Dendritic cell treated with granulocyte-macrophage colony-stimulating factor and Interleukin-4, amounts not matched to agents 40 ng/mL and 50 ng/mL, for 4 days (primary cell): ENCODE results near the gene NFATC2.

ENCODE experiments used
- H3K27ac Mint-ChIP-seq: one replicate; pipeline ENCODE4 v1.8.0; 2022; ENCODE audit warnings: mild to moderate bottlenecking, mixed read lengths
- H3K27me3 Mint-ChIP-seq: one replicate; pipeline ENCODE4 v1.8.0; 2022; ENCODE audit warnings: mild to moderate bottlenecking, mixed read lengths
- H3K36me3 Mint-ChIP-seq: one replicate; pipeline ENCODE4 v1.8.0; 2022; ENCODE audit warnings: low read depth, mixed read lengths
- H3K4me1 Mint-ChIP-seq: one replicate; pipeline ENCODE4 v1.8.0; 2022; ENCODE audit warnings: low read depth, mixed read lengths
- H3K4me3 Mint-ChIP-seq: one replicate; pipeline ENCODE4 v1.8.0; 2022; ENCODE audit warnings: mild to moderate bottlenecking, moderate library complexity, mixed read lengths
- H3K9me3 Mint-ChIP-seq: one replicate; pipeline ENCODE4 v1.8.0; 2022; ENCODE audit warnings: mixed read lengths
- intact Hi-C: fragments of 100-400 bp; cut with micrococcal nuclease; formaldehyde crosslinking; loops from one replicate; pipeline ENCODE4 v1.15.0; 2022

NFATC2 gene

DNA sequence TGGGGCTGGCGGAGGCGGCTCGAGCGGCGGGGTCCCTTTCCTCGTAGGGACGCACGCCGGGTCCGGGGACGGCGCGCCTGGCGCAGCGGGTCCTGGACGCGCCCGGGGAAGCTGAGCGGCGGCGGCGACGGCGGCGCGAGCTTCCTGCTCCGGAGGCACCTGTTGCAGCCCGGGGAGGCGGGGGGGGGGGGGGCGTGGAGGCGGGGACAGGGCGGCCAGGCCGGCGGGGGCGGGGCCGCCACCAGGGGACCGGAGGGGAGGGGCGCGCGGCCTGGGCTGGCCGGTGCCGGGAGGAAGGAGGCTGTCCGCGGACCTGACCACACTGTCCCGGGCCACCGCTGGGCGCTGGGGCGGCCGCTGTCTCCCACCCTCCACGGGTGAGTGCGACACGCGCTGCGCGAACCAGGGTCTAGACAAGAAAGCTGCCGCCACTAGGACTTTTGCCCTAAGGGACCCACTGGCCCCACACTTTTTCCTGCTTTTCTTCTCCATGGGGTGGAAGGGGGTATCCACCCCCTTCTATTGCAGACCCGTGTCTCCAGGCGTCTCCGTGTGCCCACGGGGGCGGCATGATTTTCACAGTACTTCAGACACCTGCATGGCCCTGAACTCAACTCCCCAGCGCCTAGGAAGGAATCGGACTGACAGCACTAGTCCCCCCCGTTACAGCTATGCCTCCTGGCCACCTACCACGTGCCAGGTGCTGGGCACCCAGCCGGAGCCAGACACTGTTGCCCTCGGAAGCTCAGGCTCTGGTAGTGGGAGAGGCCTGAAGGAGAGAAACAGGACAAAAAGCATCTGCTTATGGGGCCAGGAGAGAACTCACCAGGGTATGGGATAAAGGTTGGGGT is at the start of gene NFATC2:
TSS of gene NFATC2 (minus strand) at position 149 of the 851 bp plus-strand sequence. CDS start 220 bp downstream, outside the sequence.
- peaks cover 42% of the 10 kb centered on the region for H3K4me1 Mint-ChIP-seq
- H3K4me3 Mint-ChIP-seq = peak within 1 kb of the TSS; percentile 94
- peak within 1 kb of the TSS; percentile 90 for H3K27ac Mint-ChIP-seq
- peaks cover 58% of the 10 kb centered on the region for H3K27me3 Mint-ChIP-seq
- H3K36me3 Mint-ChIP-seq = peaks cover 12% of the 10 kb centered on the region
- intact Hi-C loops = loop anchor here (5.0 kb wide), 1 partner anchor 40 kb away; no protein-coding TSS in a partner anchor
- peaks cover 4% of the 10 kb centered on the region for H3K9me3 Mint-ChIP-seq

DNA sequence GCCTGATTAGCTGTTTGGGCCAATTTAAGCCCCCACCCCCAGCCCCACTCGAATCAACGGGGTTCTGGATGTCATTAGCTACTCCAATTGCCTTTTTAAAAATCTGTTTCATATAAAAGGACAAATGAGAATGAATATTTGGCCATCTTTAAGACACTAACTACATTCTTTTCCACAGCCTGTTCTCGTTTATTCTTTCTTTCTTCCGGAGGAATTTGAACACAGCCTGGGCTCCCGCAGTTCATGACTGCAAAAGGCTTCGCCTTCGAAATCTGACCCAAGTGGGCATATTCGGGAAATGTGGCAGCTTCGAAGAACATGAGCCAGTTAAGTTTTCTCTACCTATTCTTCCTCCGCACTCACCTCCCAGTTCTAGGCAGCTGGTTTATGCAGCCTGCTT is 49.4 kb upstream of the NFATC2 start:
- no peaks in the 10 kb centered on the region for H3K9me3 Mint-ChIP-seq
- peaks cover 9% of the 10 kb centered on the region for H3K27me3 Mint-ChIP-seq
- intact Hi-C loops = loop anchor here (10.0 kb wide), 1 partner anchor 607 kb away; no protein-coding TSS in a partner anchor
- H3K4me3 Mint-ChIP-seq = no peak overlapping the region
- no peaks in the 10 kb centered on the region for H3K36me3 Mint-ChIP-seq
- H3K27ac Mint-ChIP-seq = no peak overlapping the region
- peaks cover 10% of the 10 kb centered on the region for H3K4me1 Mint-ChIP-seq

DNA sequence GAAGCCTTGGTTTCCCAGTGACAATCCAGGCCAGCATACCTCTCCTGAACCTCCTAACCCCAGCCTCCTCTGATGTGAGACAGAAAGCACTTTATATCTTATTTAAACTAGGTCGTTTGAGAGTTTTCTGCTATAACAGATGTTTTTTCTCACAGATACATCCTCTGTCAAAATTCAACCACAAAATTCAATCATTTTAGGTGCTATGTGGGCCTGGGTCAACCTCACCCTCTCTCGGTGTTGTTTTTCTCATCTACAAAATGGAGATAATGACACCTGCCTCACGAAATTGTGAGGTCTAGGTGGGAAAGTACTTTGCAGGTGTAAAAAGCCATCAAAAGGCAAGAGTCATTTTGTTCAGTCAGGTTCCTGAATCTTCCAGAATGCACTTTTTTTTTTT is 46.2 kb upstream of the NFATC2 start:
- peaks cover 5% of the 10 kb centered on the region for H3K27me3 Mint-ChIP-seq
- intact Hi-C loops = no loop called here
- H3K27ac Mint-ChIP-seq = no peak overlapping the region
- no peaks in the 10 kb centered on the region for H3K36me3 Mint-ChIP-seq
- no peaks in the 10 kb centered on the region for H3K9me3 Mint-ChIP-seq
- H3K4me3 Mint-ChIP-seq = no peak overlapping the region
- H3K4me1 Mint-ChIP-seq = peaks cover 5% of the 10 kb centered on the region

DNA sequence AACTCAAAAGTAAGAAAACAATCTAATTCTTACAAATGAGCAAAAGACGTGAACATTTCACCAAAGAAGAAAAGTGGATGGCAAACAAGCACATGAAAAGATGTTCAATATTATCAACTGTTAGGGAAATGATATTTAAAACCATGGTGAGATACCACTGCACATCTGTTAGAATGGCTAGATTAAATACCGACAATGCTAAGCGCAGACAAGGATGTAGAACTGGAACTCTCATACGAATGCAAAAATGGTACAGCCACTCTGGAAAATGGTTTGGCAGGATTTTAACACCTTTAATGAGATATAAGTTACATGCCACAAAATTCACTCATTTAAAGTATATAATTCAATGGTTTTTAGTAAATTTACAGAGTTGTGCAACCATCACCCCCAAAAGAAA is 44.6 kb upstream of the NFATC2 start:
- no peak overlapping the region for H3K4me3 Mint-ChIP-seq
- no peaks in the 10 kb centered on the region for H3K9me3 Mint-ChIP-seq
- intact Hi-C loops = no loop called here
- no peaks in the 10 kb centered on the region for H3K27me3 Mint-ChIP-seq
- no peaks in the 10 kb centered on the region for H3K36me3 Mint-ChIP-seq
- H3K4me1 Mint-ChIP-seq = peaks cover 5% of the 10 kb centered on the region
- H3K27ac Mint-ChIP-seq = no peak overlapping the region

DNA sequence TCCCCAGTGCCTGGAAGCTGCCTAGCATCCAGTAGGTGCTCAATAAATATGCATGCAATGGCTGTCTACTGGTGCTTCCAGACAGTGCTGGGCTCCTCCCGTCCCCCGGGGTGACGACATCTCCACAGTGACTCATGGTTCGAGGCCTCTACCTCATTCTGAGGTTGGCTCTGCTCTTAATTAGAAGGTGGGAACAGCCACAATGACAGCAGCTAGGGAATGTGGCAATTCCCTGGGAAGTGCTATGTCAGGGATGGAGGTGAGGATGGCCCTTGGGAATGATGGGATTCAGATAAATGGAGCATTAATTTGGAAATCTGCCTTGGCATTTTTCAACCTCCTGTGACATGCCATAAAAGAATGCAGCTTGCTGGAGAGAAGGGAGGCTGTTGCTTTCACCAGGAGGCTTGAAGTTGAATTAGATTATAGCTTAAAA is 43.5 kb upstream of the NFATC2 start:
- no peaks in the 10 kb centered on the region for H3K36me3 Mint-ChIP-seq
- no peak overlapping the region for H3K27ac Mint-ChIP-seq
- intact Hi-C loops = no loop called here
- H3K27me3 Mint-ChIP-seq = peaks cover 2% of the 10 kb centered on the region
- H3K9me3 Mint-ChIP-seq = no peaks in the 10 kb centered on the region
- H3K4me1 Mint-ChIP-seq = peaks cover 5% of the 10 kb centered on the region
- H3K4me3 Mint-ChIP-seq = no peak overlapping the region

DNA sequence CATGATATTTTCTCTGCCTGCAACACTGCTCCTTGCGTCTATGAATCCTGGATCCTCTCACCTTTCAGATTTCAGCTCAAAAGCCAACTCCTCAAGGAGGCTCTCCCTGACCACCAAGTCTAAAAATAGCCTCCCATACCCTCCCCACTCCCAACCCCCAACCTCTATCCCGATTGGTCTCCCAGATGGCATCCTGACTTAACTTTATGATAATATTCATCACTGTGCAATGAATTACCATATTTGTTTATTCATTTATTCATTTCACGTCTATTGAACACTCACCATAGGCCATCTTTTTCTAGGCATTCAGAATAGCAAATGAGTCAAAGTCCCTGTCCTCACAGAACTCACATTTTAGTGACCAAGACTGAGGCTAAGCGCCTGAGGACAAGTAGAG is 42.6 kb upstream of the NFATC2 start:
- H3K27ac Mint-ChIP-seq = no peak overlapping the region
- H3K4me3 Mint-ChIP-seq = no peak overlapping the region
- no peaks in the 10 kb centered on the region for H3K36me3 Mint-ChIP-seq
- peaks cover 5% of the 10 kb centered on the region for H3K4me1 Mint-ChIP-seq
- intact Hi-C loops = no loop called here
- no peaks in the 10 kb centered on the region for H3K9me3 Mint-ChIP-seq
- peaks cover 4% of the 10 kb centered on the region for H3K27me3 Mint-ChIP-seq

DNA sequence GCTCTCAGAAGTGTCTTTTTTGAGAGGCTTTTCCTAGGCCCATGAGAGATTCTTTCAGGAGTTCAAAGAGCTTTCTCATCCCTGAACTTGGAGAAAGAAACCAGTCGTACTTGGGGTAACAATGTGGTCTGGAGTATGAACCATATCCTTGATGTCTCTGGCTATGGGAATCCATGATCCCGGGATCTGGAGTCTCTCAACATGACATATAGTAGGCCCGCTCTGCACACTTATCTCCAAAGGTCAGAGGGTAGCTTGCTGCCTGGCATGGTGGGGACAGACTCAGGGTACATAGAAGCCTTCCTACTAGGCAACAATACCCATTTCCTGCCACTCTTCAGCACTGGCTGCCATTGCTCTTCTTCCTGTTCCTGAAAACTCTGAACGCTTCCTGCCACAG is 42.2 kb upstream of the NFATC2 start:
- peaks cover 5% of the 10 kb centered on the region for H3K4me1 Mint-ChIP-seq
- H3K27ac Mint-ChIP-seq = no peak overlapping the region
- no peak overlapping the region for H3K4me3 Mint-ChIP-seq
- H3K27me3 Mint-ChIP-seq = peaks cover 6% of the 10 kb centered on the region
- H3K9me3 Mint-ChIP-seq = no peaks in the 10 kb centered on the region
- intact Hi-C loops = no loop called here
- no peaks in the 10 kb centered on the region for H3K36me3 Mint-ChIP-seq

DNA sequence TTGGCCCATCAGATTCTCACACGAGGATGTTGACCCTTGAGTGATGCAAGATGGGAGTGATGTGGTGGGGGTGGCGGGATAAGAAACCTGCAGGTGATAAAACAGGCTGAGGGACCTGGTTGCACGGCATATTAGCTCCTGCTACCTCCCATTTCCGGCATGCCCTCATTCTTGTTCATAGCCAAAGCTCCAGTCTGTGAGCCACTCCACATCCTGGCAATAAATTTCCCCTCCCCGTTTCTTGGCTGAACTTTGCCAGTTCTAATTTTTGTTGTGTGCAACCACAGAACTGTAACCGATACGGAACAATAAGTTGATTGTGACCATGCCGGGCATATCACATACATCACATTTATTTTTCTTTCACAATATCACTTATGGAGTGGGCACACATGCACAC is 41.6 kb upstream of the NFATC2 start:
- peaks cover 7% of the 10 kb centered on the region for H3K27me3 Mint-ChIP-seq
- H3K9me3 Mint-ChIP-seq = no peaks in the 10 kb centered on the region
- no peak overlapping the region for H3K4me3 Mint-ChIP-seq
- H3K27ac Mint-ChIP-seq = no peak overlapping the region
- intact Hi-C loops = no loop called here
- peaks cover 5% of the 10 kb centered on the region for H3K4me1 Mint-ChIP-seq
- H3K36me3 Mint-ChIP-seq = no peaks in the 10 kb centered on the region

DNA sequence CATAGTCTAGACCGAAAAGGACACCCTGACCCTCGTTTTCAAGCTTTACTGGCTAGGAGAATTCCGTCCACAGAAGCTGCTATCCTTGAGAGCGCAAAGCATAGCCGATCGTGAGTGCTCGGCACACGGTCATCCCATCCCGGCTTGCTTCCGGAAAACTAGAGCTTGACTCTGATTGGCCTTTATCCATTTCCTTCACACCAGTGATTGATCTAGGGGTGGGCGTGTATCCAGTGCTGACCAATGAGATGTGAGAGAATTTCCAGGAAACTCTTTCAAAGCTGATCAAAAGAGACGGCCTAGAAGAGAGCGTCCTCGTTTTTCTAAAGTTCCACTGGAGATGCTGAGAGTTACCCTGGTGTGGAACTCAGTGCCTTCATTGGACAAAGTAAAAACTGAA is 41.0 kb upstream of the NFATC2 start:
- Mint-ChIP-seq H3K36me3 (no peaks in the 10 kb centered on the region), H3K27me3 (peaks cover 7% of the 10 kb centered on the region), H3K4me1 (peaks cover 5% of the 10 kb centered on the region), H3K9me3 (no peaks in the 10 kb centered on the region), H3K27ac (no peak overlapping the region), H3K4me3 (no peak overlapping the region)
- intact Hi-C loops = no loop called here

DNA sequence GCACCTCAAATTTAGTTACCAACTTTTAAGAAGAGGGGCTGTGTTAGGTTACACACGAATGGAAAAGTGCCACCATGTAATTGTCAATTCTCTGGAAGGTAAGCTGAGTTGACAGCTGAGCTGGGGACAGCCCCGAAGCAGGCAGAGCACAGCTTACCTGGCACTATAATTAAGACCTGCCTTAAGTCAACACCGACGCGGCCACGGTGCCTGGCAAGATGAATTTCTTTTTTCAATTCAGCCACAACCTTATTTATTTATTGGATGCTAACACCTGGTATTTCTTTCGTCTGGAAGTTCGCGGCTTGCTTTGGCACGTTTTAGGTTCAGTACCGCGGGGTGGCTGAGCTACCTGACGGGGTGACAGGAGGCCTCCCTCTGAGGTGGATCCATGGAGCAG is 40.6 kb upstream of the NFATC2 start:
- intact Hi-C loops = no loop called here
- Mint-ChIP-seq H3K27me3 (peaks cover 7% of the 10 kb centered on the region), H3K4me3 (no peak overlapping the region), H3K4me1 (peaks cover 5% of the 10 kb centered on the region), H3K27ac (no peak overlapping the region), H3K9me3 (no peaks in the 10 kb centered on the region), H3K36me3 (no peaks in the 10 kb centered on the region)

DNA sequence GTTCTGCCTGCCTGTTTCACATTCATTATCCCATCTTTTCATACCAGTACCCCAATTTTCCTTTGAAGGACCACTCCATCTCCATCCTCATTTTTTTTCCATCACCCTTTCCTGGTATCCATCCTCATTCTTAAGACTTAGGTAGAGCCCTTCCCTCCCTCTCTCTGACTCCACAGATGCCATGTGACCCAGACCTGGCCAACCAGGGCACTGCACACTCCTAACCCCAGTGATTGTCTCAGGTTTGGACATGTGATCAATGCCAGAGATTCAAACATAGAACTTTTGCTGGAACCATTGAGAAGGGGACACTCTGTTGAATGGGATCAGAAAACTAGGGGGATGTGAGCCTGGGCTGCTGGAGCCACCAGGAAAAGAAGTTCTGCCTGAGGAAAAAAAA is 39.1 kb upstream of the NFATC2 start:
- Mint-ChIP-seq H3K9me3 (no peaks in the 10 kb centered on the region), H3K36me3 (no peaks in the 10 kb centered on the region), H3K4me1 (peaks cover 5% of the 10 kb centered on the region), H3K4me3 (no peak overlapping the region), H3K27ac (no peak overlapping the region), H3K27me3 (peaks cover 7% of the 10 kb centered on the region)
- intact Hi-C loops = no loop called here

DNA sequence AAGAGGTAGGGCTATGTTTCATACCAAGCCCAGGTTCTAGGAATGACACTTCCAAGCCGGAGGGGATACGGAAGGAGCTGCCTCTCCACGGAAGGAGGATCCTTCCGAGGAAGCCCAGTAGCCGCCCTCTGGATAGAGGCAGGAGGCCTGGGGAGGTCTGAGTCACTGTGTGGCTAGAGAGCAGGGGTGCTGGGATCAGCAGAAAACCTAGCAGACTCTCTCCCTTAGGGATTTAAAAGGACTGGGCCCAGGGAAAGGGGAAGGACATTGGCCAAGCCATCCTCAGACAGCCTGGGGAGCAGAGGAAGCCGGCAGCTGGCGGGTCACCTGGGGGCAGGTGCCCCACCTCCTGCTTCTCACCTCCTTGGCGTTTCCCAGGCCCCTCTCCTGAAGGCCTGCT is 36.6 kb upstream of the NFATC2 start:
- no peak overlapping the region for H3K27ac Mint-ChIP-seq
- H3K36me3 Mint-ChIP-seq = no peaks in the 10 kb centered on the region
- intact Hi-C loops = no loop called here
- no peaks in the 10 kb centered on the region for H3K4me1 Mint-ChIP-seq
- peaks cover 11% of the 10 kb centered on the region for H3K9me3 Mint-ChIP-seq
- no peak overlapping the region for H3K4me3 Mint-ChIP-seq
- H3K27me3 Mint-ChIP-seq = peaks cover 9% of the 10 kb centered on the region

DNA sequence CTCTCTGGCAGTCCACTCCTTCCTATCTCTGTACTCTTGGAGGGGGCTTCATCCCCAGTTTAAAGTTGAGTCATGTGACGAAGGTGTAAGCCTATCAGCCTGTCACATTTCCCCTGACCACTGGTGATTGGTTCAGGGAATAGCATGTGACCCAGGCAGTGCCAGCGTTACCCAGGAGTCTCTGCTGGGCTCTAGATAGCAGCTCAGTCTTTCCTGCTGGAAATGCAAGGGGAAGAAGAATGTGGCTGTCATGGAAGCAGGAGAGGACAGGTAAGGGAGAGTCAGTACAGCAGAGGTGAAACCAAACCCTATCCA is 35.6 kb upstream of the NFATC2 start:
- no peaks in the 10 kb centered on the region for H3K36me3 Mint-ChIP-seq
- peaks cover 14% of the 10 kb centered on the region for H3K27me3 Mint-ChIP-seq
- no peaks in the 10 kb centered on the region for H3K4me1 Mint-ChIP-seq
- H3K27ac Mint-ChIP-seq = no peak overlapping the region
- no peak overlapping the region for H3K4me3 Mint-ChIP-seq
- peaks cover 12% of the 10 kb centered on the region for H3K9me3 Mint-ChIP-seq
- intact Hi-C loops = no loop called here

DNA sequence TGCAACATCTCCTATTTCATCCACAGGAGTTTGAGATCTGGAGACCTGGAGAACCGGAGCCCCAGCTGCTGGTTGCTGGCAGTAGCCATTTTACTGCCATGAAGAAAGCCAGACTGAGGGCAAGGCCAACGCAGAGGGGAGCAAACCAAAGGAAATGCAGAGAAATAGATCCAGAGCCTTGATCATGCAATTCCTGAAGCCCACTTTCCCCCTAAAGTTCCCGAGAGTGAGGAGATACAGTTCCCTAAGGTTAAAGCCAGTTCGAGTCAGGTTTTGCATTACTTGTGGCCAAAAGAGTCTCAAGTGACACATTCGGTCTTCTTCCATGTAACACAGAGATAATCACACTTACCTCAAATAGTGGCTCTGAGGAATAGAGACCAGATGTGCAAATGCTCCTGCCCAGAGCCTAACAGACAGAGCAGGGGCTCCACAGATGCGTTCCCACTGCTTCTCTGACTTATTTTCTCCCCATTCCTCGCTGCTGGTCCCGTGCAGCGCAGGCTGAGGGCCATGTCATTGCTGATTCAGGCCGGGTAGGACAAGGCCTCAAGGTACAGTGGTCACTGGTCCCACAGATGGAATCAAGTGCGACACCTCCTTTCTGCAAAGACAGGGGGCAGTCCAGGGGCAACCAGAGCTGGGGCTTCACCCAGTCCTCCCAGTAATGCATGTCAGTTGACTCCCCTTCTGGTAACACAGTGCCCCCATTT is 35.1 kb upstream of the NFATC2 start:
- Mint-ChIP-seq H3K36me3 (no peaks in the 10 kb centered on the region), H3K27me3 (peaks cover 14% of the 10 kb centered on the region), H3K9me3 (peaks cover 12% of the 10 kb centered on the region), H3K4me3 (no peak overlapping the region), H3K27ac (no peak overlapping the region), H3K4me1 (no peaks in the 10 kb centered on the region)
- intact Hi-C loops = no loop called here
